ENCODE results near the gene TLR8.

Gene TLR8

GRCh38 chrX:12946838-12947544 is 40.6 kb downstream of the TLR8 start:
- peak; percentile 20; the same call in 1 of the 2 replicates for TF ChIP-seq ZC3H10 (CRISPR knock-in tag; IDR thresholded peaks at IDR 0.05)
- TF ChIP-seq CSDC2 (CRISPR knock-in tag; IDR thresholded peaks at IDR 0.05), result no peak
- ATAC-seq, result peak; percentile 81

DNA sequence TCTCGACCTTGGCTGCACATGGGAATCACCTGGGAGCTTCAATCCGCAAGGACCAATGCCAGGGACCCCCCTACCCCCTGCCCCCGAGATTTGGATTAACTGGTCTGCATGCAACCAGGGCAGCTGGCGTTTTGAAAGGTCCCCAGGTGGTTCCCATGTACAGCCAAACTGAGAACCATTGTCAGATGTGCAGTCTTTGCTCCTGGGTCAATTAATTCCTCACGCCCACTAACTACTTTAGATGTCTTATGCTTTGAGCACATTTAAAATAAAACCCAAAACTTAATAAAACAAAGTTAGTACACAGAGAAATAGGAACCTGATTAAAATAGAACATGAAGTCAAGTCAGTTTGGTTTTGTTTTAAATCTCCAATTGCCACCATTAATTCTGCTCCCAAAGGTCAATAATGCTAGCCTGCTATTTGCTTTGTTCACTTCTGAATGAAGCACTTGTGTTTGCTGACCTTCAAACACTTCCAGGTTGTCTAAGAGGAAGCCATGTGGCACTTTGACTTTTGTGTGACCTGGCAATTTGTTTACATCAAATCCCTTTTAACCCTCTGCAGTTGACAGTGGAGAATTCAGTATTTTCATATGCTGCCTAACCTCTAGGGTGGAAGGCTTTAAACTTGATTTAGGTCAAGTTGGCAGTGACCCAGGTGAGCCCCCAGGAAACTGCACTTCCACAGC is 41.3 kb downstream of the TLR8 start:
- no peak for ATAC-seq
- TF ChIP-seq CSDC2 (CRISPR knock-in tag; IDR thresholded peaks at IDR 0.05) (no peak), SNAI2 (CRISPR knock-in tag; IDR thresholded peaks at IDR 0.05) (no peak), TCF4 (CRISPR knock-in tag; IDR thresholded peaks at IDR 0.05; ENCODE audit: borderline replicate concordance) (no peak), ZFP30 (CRISPR knock-in tag; IDR thresholded peaks at IDR 0.05) (no peak), TOX (CRISPR knock-in tag; IDR thresholded peaks at IDR 0.05; ENCODE audit: borderline replicate concordance) (no peak), OSR1 (CRISPR knock-in tag; IDR thresholded peaks at IDR 0.05) (no peak), RARB (CRISPR knock-in tag; IDR thresholded peaks at IDR 0.05) (no peak), CSRNP3 (CRISPR knock-in tag; IDR thresholded peaks at IDR 0.05) (no peak), ZNF70 (CRISPR knock-in tag; IDR thresholded peaks at IDR 0.05) (no peak)

- no peak for ATAC-seq
- no peak for TF ChIP-seq ZNF70 (CRISPR knock-in tag; IDR thresholded peaks at IDR 0.05)
- no peak for TF ChIP-seq GLIS3 (CRISPR knock-in tag; IDR thresholded peaks at IDR 0.05)
- TF ChIP-seq, protein P1, sequence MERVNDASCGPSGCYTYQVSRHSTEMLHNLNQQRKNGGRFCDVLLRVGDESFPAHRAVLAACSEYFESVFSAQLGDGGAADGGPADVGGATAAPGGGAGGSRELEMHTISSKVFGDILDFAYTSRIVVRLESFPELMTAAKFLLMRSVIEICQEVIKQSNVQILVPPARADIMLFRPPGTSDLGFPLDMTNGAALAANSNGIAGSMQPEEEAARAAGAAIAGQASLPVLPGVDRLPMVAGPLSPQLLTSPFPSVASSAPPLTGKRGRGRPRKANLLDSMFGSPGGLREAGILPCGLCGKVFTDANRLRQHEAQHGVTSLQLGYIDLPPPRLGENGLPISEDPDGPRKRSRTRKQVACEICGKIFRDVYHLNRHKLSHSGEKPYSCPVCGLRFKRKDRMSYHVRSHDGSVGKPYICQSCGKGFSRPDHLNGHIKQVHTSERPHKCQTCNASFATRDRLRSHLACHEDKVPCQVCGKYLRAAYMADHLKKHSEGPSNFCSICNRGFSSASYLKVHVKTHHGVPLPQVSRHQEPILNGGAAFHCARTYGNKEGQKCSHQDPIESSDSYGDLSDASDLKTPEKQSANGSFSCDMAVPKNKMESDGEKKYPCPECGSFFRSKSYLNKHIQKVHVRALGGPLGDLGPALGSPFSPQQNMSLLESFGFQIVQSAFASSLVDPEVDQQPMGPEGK (CRISPR knock-in tag; IDR thresholded peaks at IDR 0.05; ENCODE audit: borderline replicate concordance), result no peak
- TF ChIP-seq TSHZ2 (CRISPR knock-in tag; IDR thresholded peaks at IDR 0.05), result no peak
- TF ChIP-seq ZFP30 (CRISPR knock-in tag; IDR thresholded peaks at IDR 0.05), result no peak
- TF ChIP-seq ARNTL (CRISPR knock-in tag; IDR thresholded peaks at IDR 0.05; ENCODE audit: borderline replicate concordance, low read depth), result no peak
- TF ChIP-seq TOX (CRISPR knock-in tag; IDR thresholded peaks at IDR 0.05; ENCODE audit: borderline replicate concordance), result no peak
- TF ChIP-seq PPARA (CRISPR knock-in tag; IDR thresholded peaks at IDR 0.05; ENCODE audit: borderline replicate concordance), result no peak
- no peak for TF ChIP-seq ZNF565 (CRISPR knock-in tag; conservative IDR thresholded peaks at IDR 0.05; ENCODE audit: low read depth)
- TF ChIP-seq BACH2 (CRISPR knock-in tag; IDR thresholded peaks at IDR 0.05; ENCODE audit: borderline replicate concordance), result no peak
- TF ChIP-seq ISL1 (CRISPR knock-in tag; IDR thresholded peaks at IDR 0.05), result no peak
- TF ChIP-seq RARB (CRISPR knock-in tag; IDR thresholded peaks at IDR 0.05), result no peak
- no peak for TF ChIP-seq ZC3H10 (CRISPR knock-in tag; IDR thresholded peaks at IDR 0.05)
- no peak for TF ChIP-seq CSDC2 (CRISPR knock-in tag; IDR thresholded peaks at IDR 0.05)
- TF ChIP-seq, protein P2, sequence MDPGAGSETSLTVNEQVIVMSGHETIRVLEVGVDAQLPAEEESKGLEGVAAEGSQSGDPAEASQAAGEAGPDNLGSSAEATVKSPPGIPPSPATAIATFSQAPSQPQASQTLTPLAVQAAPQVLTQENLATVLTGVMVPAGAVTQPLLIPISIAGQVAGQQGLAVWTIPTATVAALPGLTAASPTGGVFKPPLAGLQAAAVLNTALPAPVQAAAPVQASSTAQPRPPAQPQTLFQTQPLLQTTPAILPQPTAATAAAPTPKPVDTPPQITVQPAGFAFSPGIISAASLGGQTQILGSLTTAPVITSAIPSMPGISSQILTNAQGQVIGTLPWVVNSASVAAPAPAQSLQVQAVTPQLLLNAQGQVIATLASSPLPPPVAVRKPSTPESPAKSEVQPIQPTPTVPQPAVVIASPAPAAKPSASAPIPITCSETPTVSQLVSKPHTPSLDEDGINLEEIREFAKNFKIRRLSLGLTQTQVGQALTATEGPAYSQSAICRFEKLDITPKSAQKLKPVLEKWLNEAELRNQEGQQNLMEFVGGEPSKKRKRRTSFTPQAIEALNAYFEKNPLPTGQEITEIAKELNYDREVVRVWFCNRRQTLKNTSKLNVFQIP (CRISPR knock-in tag; IDR thresholded peaks at IDR 0.05; ENCODE audit: borderline replicate concordance, low read depth), result no peak
Observed at GRCh38 chrX:12948495-12948894, 42.1 kb downstream of the TLR8 start.
